GM18951 (cell line): ENCODE results near the gene CGREF1.

Experiments used
- POLR2A ChIP-seq: IDR thresholded peaks from 4 replicates; pipeline ENCODE4 v1.6.1; 2011; ENCODE audit warnings: mild to moderate bottlenecking; ENCODE audit not compliant: insufficient read length, insufficient read depth; ENCODE audit errors: extremely low read depth
- in situ Hi-C: fragments of 300-500 bp; cut with MboI; formaldehyde crosslinking; loops from one replicate; pipeline ENCODE4 v1.12.0; 2022; ENCODE audit warnings: low sequenced_read_pairs, mixed read lengths, inconsistent platforms; ENCODE audit not compliant: unreplicated experiment

Gene CGREF1, protein sequence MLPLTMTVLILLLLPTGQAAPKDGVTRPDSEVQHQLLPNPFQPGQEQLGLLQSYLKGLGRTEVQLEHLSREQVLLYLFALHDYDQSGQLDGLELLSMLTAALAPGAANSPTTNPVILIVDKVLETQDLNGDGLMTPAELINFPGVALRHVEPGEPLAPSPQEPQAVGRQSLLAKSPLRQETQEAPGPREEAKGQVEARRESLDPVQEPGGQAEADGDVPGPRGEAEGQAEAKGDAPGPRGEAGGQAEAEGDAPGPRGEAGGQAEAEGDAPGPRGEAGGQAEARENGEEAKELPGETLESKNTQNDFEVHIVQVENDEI

DNA sequence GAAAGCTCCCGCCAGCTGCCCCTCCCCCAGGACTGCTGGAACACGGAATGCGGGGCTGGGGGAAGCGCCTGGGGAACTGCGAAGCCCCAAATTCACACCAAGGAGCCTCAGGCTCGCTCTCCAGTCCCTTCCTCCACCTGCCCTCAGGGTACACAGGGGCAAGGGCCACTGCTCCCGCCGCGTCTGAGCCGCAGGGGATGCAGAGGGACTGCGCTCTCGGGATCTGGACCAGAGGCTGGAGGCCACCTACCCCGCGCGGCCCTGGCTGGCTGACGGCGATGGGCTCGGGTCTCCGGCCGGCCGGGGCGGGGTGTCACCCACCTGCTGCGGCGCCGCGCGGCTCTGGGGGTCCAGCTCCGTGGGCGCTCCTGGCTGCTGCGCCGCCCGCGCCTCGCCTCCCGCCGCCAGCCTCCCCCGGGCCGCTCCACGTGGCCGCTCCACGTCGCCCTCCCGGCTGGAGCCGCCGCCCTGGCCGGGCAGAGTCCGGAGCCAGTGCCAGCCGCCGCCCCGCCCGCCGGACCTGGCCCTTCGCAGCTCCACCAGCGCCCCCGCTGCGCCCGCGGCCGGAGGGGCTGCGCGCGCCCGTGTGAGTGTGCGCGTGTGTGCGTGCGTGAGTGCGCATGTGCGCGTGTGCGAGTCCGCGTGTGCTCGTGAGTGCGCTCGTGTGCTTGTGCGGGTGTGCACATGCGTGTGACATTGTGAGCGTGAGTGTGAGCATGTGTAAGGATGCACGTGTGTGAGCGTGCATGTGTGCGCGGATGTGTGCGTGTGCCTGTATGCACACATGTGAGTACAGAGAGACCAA is at the start of gene CGREF1:
TSS of gene CGREF1 (minus strand) at position 604 of the 805 bp plus-strand sequence. CDS start 14,762 bp downstream, outside the sequence.
- TF ChIP-seq POLR2A: no peak
- in situ Hi-C loops: no loop called here

- in situ Hi-C loops: no loop called here
Measured at GRCh38 chr2:27164960-27165763, 46.2 kb upstream of the CGREF1 start.

DNA sequence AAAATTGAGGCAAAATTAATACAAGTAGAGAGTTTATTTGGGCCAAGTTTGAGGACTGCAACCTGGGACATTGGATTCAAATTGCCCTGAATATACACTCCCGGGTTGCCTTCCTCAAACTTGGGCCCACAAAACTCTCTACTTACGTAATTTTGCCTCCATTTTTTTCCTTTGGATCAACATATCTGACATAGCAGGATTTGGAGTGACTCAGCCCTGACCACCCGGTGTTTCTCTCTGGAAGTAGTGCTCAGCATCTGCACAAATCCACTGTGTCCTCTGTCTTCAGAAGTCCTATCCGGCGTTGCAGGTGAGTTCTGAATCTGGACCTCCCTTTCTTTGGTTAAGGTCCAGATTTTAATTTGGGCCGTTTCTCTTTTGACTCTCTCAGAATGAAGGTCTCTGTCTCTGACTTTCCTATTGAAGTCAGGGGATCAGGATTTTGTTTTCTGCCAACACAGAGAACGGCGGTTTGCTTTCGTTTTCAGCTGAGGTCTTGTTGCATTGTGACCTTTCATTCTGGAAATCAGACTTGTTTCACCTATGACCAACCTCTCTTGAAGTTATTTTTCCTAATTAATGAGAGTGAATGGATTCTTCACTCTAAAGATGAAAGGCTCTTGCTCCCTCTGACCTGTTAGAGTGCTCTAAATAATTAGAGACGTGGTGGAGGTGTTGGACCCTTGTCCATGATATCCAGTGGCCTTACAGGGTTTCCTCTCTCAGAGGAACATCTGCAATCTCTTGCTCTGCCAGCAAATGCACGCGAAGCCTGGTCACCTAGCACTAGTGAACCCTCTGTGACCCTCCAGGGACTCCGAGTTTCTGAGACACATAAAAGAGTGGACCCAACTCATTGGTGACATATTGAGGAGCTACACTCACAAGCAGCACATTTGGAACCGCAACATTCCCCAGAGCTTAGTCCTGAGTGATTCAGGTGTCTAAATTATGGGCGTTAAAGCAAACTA is 43.5 kb upstream of the CGREF1 start:
- in situ Hi-C loops: no loop called here
- TF ChIP-seq POLR2A: no peak

More at GRCh38 chr2:27164960-27165763, 46.2 kb upstream of the CGREF1 start:
- TF ChIP-seq POLR2A: no peak

- in situ Hi-C loops: no loop called here
- TF ChIP-seq POLR2A: no peak
Measured at GRCh38 chr2:27160191-27160590, 41.3 kb upstream of the CGREF1 start.

GRCh38 chr2:27159271-27159670 is 40.3 kb upstream of the CGREF1 start:
- in situ Hi-C loops: no loop called here
- no peak for TF ChIP-seq POLR2A

GRCh38 chr2:27158468-27158867 is 39.5 kb upstream of the CGREF1 start:
- in situ Hi-C loops: no loop called here
- no peak for TF ChIP-seq POLR2A

- in situ Hi-C loops: no loop called here
- no peak for TF ChIP-seq POLR2A
Measured at GRCh38 chr2:27155069-27155520, 36.2 kb upstream of the CGREF1 start.

DNA sequence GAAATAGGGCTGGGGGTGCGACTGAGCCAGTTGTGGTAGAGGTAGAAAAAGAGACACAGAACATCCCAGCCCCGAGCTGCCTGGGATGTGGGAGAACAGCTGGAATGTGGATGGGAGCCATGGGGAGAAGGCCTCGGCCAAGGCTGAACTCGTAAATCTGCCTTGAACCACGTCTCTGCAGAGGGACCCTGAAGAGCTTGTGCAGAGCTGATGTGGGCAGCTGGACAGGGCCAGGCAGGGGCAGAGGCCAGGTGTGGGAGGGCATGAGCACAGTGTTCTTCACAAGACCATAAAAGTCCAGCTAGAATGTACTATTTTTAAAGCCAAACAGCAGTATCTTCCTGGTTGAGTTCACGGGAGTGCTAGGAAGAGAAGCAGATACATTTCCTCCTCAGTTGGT is 35.6 kb upstream of the CGREF1 start:
- no peak for TF ChIP-seq POLR2A
- in situ Hi-C loops: no loop called here

DNA sequence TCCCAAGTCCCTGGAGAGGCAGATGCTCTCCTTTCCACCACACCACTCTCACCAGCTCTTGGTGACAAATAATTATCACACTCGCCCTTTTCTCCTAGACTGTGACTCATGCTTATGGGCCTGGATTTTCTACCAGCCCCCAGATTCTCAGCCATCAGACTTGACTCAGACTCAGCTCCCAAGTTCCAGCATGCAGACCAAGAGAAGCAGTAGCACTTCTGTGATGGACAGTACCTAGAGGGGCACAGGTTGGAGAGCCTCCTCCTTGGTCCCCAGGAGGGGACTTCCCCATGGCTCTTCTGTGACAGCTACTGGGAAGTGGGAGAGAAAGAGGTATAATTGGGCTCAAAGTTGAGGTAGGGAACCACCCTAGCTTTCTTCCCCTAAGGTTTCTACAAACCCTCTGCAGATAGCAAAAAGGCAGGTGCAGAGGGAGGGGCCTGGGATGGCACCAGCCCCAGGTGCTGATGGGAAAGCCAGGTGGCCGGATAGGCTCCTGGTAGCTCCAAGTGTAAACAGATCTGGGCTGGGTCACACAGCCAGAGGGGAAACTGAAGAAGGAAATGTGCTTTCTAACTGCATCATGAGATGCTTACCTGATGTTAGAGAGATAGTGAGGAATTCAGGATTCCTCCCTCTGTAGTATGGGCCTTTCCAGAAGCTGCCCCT is 34.0 kb upstream of the CGREF1 start:
- in situ Hi-C loops: no loop called here
- TF ChIP-seq POLR2A: no peak

DNA sequence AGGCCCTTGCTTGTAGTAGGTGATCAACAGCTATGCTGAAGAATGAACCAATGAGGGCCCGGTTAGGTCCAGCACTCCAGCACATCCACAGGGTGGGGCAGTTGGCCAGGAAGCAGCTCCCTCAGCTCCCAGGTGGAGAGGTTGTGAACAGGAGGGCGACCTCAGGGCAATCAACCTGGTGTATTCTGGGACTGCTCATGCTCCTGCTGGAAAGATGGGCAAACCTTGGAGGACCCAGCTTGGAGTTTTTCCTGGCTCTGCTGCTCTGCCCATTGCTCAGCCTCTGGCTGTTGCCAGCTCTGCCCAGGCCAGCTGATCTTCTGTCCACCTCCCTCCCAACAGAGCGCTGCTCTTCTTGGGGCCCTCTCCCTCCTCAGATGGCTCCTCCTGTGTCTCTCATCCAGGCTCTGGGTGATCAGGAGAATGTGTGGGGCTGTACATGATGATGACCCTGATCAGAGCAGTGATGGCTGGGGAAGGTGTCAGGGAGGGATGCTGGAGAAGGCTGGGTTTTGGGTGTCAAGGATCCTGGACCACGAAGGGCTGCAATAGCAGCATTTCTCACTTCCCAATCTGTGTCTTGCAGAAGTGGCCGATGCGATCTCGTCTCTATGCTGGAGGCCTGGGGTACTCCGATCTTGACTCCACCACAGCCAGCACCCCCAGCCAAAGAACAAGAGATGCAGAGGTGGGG is 33.3 kb upstream of the CGREF1 start:
- no peak for TF ChIP-seq POLR2A
- in situ Hi-C loops: no loop called here

GRCh38 chr2:27150639-27151230 is 31.8 kb upstream of the CGREF1 start:
- in situ Hi-C loops: no loop called here
- no peak for TF ChIP-seq POLR2A
